Common myeloid progenitor, CD34-positive (primary cell): Measurements from ENCODE around the gene UGT1A5.

ENCODE experiments used
- CTCF ChIA-PET: fragments of 350-600 bp; sonication (Branson Sonifier 250); formaldehyde crosslinking; loops from one replicate; lab custom pipeline; 2021; ENCODE audit warnings: antibody characterized with exemption; lab: Charles Lee
- POLR2A ChIA-PET: fragments of 350-600 bp; sonication (Branson Sonifier 250); formaldehyde crosslinking; loops from one replicate; lab custom pipeline; 2021; ENCODE audit warnings: antibody characterized with exemption; lab: Charles Lee
- DNase-seq, 3 donors: peaks; one replicate each; pipeline versions ENCODE4 v3.0.0 to v3.0.0-alpha.2; 2013
- H3K27ac ChIP-seq, 2 experiments: 1 replicate in 1 of 2; 2 replicates in 1 of 2; pipeline ENCODE4 v1.7.0; 2013; ENCODE audit warnings: inconsistent platforms in 2 of 2, low read length in 2 of 2, mild to moderate bottlenecking in 2 of 2, low read depth in 1 of 2, moderate library complexity in 1 of 2; ENCODE audit not compliant: severe bottlenecking in 2 of 2, insufficient read depth in 1 of 2, poor library complexity in 1 of 2
- H3K27me3 ChIP-seq, 5 experiments: replicated peaks in 2 of 5; 1 replicate in 3 of 5; 2 replicates in 2 of 5; pipeline versions ENCODE4 v1.6.1 to v1.7.0; 2013; ENCODE audit warnings: low read length in 4 of 5, mild to moderate bottlenecking in 2 of 5, moderate library complexity in 2 of 5, inconsistent platforms in 1 of 5; ENCODE audit not compliant: insufficient read depth in 5 of 5, control insufficient read depth in 4 of 5
- H3K36me3 ChIP-seq, 4 experiments: 1 replicate in 2 of 4; 2 replicates in 2 of 4; pipeline versions ENCODE4 v1.6.1 to v1.7.0; 2013; ENCODE audit warnings: low read length in 3 of 4, control low read depth in 1 of 4, mild to moderate bottlenecking in 1 of 4; ENCODE audit not compliant: control insufficient read depth in 4 of 4, insufficient read depth in 4 of 4
- H3K4me1 ChIP-seq, 4 experiments: 1 replicate in 3 of 4; 2 replicates in 1 of 4; pipeline versions ENCODE4 v1.6.1 to v1.7.1; 2013; ENCODE audit warnings: low read length in 3 of 4, mild to moderate bottlenecking in 3 of 4, control low read depth in 1 of 4, inconsistent platforms in 1 of 4, moderate library complexity in 1 of 4; ENCODE audit not compliant: control insufficient read depth in 4 of 4, insufficient read depth in 4 of 4; ENCODE audit errors: control extremely low read depth in 1 of 4
- H3K4me3 ChIP-seq, 7 experiments: 1 replicate in 4 of 7; 2 replicates in 3 of 7; pipeline versions ENCODE4 v1.5.1 to v1.7.0; 2013; ENCODE audit warnings: mild to moderate bottlenecking in 7 of 7, low read length in 6 of 7, moderate library complexity in 6 of 7, inconsistent platforms in 2 of 7, low read depth in 2 of 7, control low read depth in 1 of 7; ENCODE audit not compliant: insufficient read depth in 4 of 7, control insufficient read depth in 1 of 7; ENCODE audit errors: extremely low read depth in 1 of 7
- H3K9me3 ChIP-seq, 5 experiments: 1 replicate in 4 of 5; 2 replicates in 1 of 5; pipeline versions ENCODE4 v1.6.1 to v1.7.1; 2013; ENCODE audit warnings: low read length in 4 of 5, mild to moderate bottlenecking in 2 of 5, inconsistent platforms in 1 of 5, low read depth in 1 of 5, moderate library complexity in 1 of 5; ENCODE audit not compliant: control insufficient read depth in 4 of 5, insufficient read depth in 2 of 5; ENCODE audit errors: control extremely low read depth in 1 of 5
- WGBS: methylation state at CpG from one replicate; pipeline ENCODE4 v1.1.5; 2013; ENCODE audit not compliant: insufficient coverage; 5-methylcytosine and 5-hydroxymethylcytosine counted together

The UGT1A5 gene

DNA sequence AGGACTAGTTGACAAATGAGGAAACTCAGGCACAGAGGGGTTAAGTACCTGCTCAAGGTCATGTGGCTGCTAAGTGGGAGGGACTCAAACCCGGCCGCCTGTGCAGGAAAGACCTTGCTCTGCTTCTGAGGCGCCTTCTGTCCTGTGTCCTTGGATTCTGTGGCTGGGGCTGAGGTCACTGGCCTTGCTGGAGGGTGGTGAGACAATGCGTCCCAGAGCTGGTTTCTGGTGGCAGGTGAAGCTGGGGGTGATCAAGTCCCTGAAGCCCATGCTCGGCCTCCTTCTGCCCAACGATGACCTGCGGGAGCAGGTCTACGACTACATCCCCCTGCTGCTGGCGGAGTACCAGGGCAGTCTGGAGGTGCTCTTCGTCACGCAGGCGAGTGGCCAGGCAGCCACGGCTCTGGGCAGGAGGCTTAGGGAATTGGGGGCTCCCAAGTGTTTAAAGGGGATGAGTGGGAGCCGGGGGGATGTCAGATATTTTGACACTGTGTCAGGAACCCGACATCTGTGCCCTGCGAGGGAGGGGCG lies 81.5 kb downstream of the UGT1A5 start:
- Histone ChIP-seq H3K27me3 (peaks cover 0 to 4% (median 0%) of the 10 kb centered on the region in 5 experiments), H3K27ac (no peak overlapping the region), H3K36me3 (no peaks in the 10 kb centered on the region), H3K4me1 (no peaks in the 10 kb centered on the region), H3K9me3 (no peaks in the 10 kb centered on the region), H3K4me3 (no peak overlapping the region)
- 87% methylated on average over 16 of the region's 17 CpGs for WGBS
- POLR2A ChIA-PET: no interaction called here
- DNase-seq: no peak
- CTCF ChIA-PET: no interaction called here

DNA sequence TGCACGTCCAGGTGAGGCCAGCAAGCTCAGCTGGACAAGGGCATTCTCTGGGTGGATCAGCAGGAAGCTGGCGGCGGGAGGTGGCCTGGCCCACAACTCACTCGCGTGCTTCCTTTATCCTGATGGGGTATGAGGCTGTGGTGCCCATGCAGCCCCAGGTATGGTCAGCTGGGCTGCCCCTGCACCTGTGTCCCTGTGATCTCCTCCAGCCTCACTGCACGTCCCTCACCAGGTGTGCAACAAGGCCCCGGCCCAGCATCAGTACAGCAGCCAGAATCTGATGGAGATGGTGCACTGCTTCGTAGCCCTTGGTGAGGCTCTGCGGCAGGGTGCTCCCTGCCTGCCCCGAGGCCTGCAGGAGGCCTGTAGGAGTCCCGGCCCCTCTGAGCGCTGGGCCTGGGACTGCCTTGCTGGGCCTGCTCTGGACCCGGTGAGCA lies 83.0 kb downstream of the UGT1A5 start:
- no peaks in the 10 kb centered on the region for H3K9me3 ChIP-seq
- CTCF ChIA-PET: no interaction called here
- peaks cover 0 to 4% (median 0%) of the 10 kb centered on the region in 5 experiments for H3K27me3 ChIP-seq
- no peak overlapping the region for H3K4me3 ChIP-seq
- POLR2A ChIA-PET: no interaction called here
- DNase-seq: no peak
- H3K27ac ChIP-seq: no peak overlapping the region
- WGBS: 97% methylated on average over 13 of the region's 13 CpGs
- H3K4me1 ChIP-seq: no peaks in the 10 kb centered on the region
- no peaks in the 10 kb centered on the region for H3K36me3 ChIP-seq

DNA sequence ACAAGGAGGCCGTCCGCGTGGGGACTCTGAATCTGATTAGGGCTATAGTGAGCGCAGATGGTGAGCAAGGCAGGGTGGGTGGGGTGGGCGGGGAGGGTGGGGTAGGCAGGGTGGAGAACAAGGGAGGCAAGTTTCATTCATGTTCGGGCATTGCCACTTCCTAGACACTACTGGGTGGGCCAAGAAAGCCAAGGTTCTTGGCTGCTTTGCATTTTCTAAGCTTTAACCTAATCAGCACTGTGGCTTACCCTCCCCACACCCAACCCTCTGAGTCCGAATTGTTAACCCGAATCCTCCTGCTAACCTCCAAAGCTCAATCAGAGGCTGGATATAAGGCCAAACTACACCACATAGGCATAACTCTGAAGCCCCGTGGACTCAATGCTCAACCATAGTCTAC lies 83.5 kb downstream of the UGT1A5 start:
- H3K4me1 ChIP-seq: no peaks in the 10 kb centered on the region
- H3K4me3 ChIP-seq: no peak overlapping the region
- H3K9me3 ChIP-seq: no peaks in the 10 kb centered on the region
- WGBS: 97% methylated on average over 6 of the region's 9 CpGs
- no peak for DNase-seq
- no peaks in the 10 kb centered on the region for H3K36me3 ChIP-seq
- no peak overlapping the region for H3K27ac ChIP-seq
- ChIA-PET POLR2A (no interaction called here), CTCF (no interaction called here)
- peaks cover 0 to 4% (median 0%) of the 10 kb centered on the region in 5 experiments for H3K27me3 ChIP-seq

DNA sequence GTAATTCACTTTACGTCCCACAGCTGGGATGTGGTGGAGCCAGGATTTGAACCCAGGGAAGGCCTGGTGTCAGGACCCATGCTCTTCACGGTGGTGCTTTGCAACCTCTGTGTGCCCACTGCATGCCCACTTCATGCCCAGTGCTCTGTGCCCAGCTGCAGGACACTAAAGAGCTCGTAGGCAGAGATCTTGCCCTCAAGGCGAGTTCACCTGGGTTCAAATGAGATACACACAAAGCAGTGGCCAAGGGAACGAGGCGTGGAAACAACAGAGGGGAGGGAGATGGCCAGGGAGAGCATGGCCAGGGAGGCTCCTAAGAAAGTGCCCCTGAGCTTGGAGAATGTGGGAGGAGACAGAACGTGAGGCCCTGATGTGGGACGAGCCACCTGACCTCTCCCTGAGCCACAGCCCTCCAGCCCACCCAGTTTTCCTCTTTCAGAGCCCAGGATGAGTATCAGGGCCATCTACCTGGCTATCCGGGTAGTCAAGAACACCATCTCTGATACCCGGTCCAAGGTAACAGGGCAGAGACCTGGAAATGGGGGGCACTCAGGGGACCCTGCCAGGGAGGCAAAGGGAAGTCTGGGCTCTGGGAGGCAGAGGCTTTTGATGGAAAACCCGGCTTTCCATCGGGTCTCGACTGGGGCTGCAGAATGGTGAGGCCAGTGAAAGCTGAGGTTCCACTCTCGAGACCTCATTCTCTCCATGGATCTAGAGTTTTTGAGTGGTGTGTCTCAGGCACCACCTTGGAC lies 85.8 kb downstream of the UGT1A5 start:
- H3K36me3 ChIP-seq: no peaks in the 10 kb centered on the region
- ChIA-PET POLR2A (no interaction called here), CTCF (no interaction called here)
- H3K27me3 ChIP-seq: peaks cover 0 to 2% (median 0%) of the 10 kb centered on the region in 5 experiments
- no peak overlapping the region for H3K4me3 ChIP-seq
- DNase-seq: no peak
- no peaks in the 10 kb centered on the region for H3K4me1 ChIP-seq
- H3K27ac ChIP-seq: no peak overlapping the region
- H3K9me3 ChIP-seq: no peaks in the 10 kb centered on the region
- WGBS: 90% methylated on average over 12 of the region's 14 CpGs

DNA sequence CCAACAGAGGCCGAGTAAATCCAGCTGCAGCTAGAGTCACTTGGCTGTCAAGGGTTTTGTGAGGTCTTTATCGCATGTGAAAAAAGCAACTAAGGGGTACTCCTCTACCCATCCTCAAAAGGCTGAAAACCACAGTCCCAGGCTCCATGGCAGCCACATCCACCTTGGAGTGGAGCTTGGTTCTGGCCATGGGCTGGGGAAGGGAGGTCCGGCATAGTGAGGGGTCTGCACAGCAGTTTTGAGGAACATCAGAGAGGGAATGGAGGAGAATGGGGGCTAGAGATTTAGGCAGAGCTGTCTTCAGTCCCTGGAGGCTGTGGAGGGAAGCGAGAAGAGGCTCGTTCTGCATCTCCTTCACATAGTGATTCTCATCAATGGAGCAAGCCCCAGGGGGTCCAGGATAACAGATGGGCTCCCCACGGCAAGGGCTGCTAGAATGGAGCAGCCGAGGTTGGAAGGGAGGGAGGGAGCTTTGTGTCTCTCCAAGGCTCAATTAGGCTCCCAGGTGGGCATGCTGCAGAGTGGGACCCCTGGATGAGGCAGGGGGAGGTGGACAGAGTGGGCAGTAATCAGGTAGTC lies 86.5 kb downstream of the UGT1A5 start:
- WGBS: no CpG with 5 or more reads among the region's 7 CpGs

DNA sequence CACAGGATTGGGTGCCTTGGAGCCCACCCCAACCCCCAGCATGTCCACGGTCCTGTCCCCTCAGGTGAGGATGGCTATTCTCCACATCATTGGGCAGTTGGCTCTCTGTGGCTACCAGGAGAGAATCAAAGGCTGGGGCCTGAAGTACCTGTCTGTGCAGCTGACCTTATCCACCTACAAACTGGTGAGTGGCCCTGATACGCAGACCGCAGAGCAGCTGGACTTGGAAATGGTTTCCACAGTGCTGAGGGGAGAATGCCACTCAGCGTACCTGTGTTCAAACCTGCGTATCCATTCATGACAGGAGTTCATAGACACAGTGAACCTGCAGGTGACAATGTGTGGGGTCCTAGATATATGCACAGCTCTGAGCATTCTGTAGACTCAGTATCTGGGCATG lies 87.0 kb downstream of the UGT1A5 start:
- Histone ChIP-seq H3K36me3 (no peaks in the 10 kb centered on the region), H3K9me3 (no peaks in the 10 kb centered on the region), H3K4me3 (no peak overlapping the region), H3K4me1 (no peaks in the 10 kb centered on the region), H3K27ac (no peak overlapping the region), H3K27me3 (peaks cover 0 to 6% (median 0%) of the 10 kb centered on the region in 5 experiments)
- no peak for DNase-seq
- ChIA-PET POLR2A (no interaction called here), CTCF (no interaction called here)
- WGBS: 70% methylated on average over 5 of the region's 5 CpGs

More for the DNA sequence above, 86.5 kb downstream of the UGT1A5 start:
- POLR2A ChIA-PET: no interaction called here
- Histone ChIP-seq H3K9me3 (no peaks in the 10 kb centered on the region), H3K27ac (no peak overlapping the region), H3K4me3 (no peak overlapping the region), H3K27me3 (peaks cover 0 to 2% (median 0%) of the 10 kb centered on the region in 5 experiments), H3K4me1 (no peaks in the 10 kb centered on the region), H3K36me3 (no peaks in the 10 kb centered on the region)
- CTCF ChIA-PET: no interaction called here
- DNase-seq: no peak

DNA sequence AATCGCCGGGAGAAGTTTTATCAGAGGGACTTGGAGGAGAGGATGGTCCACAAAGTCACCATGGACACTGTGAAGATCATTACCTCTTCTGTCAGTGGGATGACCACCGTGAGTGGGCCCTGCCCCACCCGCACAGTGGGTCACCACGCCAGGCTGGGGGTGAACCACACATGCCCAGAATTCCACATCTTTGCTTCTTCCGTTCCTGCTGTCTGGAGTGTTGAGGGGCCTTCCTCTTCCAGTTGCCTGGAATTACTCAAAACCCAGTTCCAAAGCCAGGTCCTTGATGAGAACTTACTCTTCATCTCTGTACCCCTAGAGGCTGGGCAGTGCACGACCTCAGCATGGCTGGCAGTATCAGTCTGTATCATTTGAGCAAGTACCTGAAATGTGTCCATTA lies 87.5 kb downstream of the UGT1A5 start:
- DNase-seq: no peak
- no peaks in the 10 kb centered on the region for H3K4me1 ChIP-seq
- CTCF ChIA-PET: no interaction called here
- WGBS: 95% methylated on average over 7 of the region's 7 CpGs
- H3K27ac ChIP-seq: no peak overlapping the region
- H3K27me3 ChIP-seq: peaks cover 0 to 6% (median 2%) of the 10 kb centered on the region in 5 experiments
- POLR2A ChIA-PET: no interaction called here
- H3K36me3 ChIP-seq: no peaks in the 10 kb centered on the region
- no peak overlapping the region for H3K4me3 ChIP-seq
- no peaks in the 10 kb centered on the region for H3K9me3 ChIP-seq
